Measurements from ENCODE around the gene TPST2.

Gene TPST2

GRCh38 chr22:26517429-26517828, 72.5 kb downstream of the TPST2 start:
- no peak overlapping the region for H3K4me3 ChIP-seq (ENCODE audit: low read length)
- H3K4me2 ChIP-seq (ENCODE audit: low read depth, low read length): no peak overlapping the region
- no peaks in the 10 kb centered on the region for H3K9me3 ChIP-seq (replicated peaks; ENCODE audit: insufficient read depth, low read length)
- H3K9me2 ChIP-seq (replicated peaks; ENCODE audit: insufficient read depth, low read length): no peaks in the 10 kb centered on the region
- H3K27ac ChIP-seq (ENCODE audit: low read length): no peak overlapping the region
- no peaks in the 10 kb centered on the region for H3K27me3 ChIP-seq (replicated peaks; ENCODE audit: insufficient read depth, low read length)
- no peaks in the 10 kb centered on the region for H4K20me1 ChIP-seq (ENCODE audit: insufficient read depth, low read length)
- H3F3A ChIP-seq (ENCODE audit: insufficient read depth, low read length): peaks cover 18% of the 10 kb centered on the region
- no peak overlapping the region for H2AFZ ChIP-seq (ENCODE audit: low read length)
- peaks cover 11% of the 10 kb centered on the region; the same call in 1 of the 2 replicates for H3K79me2 ChIP-seq (ENCODE audit: low read length)
- TF ChIP-seq EZH2phosphoT487 (IDR thresholded peaks at IDR 0.05; ENCODE audit: low read length): no peak
- TF ChIP-seq EZH2 (optimal IDR thresholded peaks at IDR 0.05; ENCODE audit: low read depth, low read length): no peak
- no peak for TF ChIP-seq CTCF (IDR thresholded peaks at IDR 0.05; ENCODE audit: low read length)
- H3K9ac ChIP-seq (ENCODE audit: low read length): no peak overlapping the region
- no peaks in the 10 kb centered on the region for H3K36me3 ChIP-seq (replicated peaks; ENCODE audit: insufficient read depth, low read length)
- peaks cover 4% of the 10 kb centered on the region; the same call in 1 of the 2 replicates for H3K4me1 ChIP-seq (ENCODE audit: low read length)
- no peak for DNase-seq

- H3K27me3 ChIP-seq (replicated peaks; ENCODE audit: insufficient read depth, low read length): no peaks in the 10 kb centered on the region
- H3K27ac ChIP-seq (ENCODE audit: low read length): no peak overlapping the region
- no peak overlapping the region for H2AFZ ChIP-seq (ENCODE audit: low read length)
- no peaks in the 10 kb centered on the region for H3K9me2 ChIP-seq (replicated peaks; ENCODE audit: insufficient read depth, low read length)
- no peak overlapping the region for H3K4me2 ChIP-seq (ENCODE audit: low read depth, low read length)
- no peak for TF ChIP-seq EZH2phosphoT487 (IDR thresholded peaks at IDR 0.05; ENCODE audit: low read length)
- TF ChIP-seq EZH2 (optimal IDR thresholded peaks at IDR 0.05; ENCODE audit: low read depth, low read length): no peak
- no peak for TF ChIP-seq CTCF (IDR thresholded peaks at IDR 0.05; ENCODE audit: low read length)
- no peak for DNase-seq
- H4K20me1 ChIP-seq (ENCODE audit: insufficient read depth, low read length): no peaks in the 10 kb centered on the region
- H3K9ac ChIP-seq (ENCODE audit: low read length): no peak overlapping the region
- H3K36me3 ChIP-seq (replicated peaks; ENCODE audit: insufficient read depth, low read length): no peaks in the 10 kb centered on the region
- H3K9me3 ChIP-seq (replicated peaks; ENCODE audit: insufficient read depth, low read length): no peaks in the 10 kb centered on the region
- no peak overlapping the region for H3K4me3 ChIP-seq (ENCODE audit: low read length)
- peaks cover 6% of the 10 kb centered on the region for H3K4me1 ChIP-seq (ENCODE audit: low read length)
- peaks cover 21% of the 10 kb centered on the region for H3K79me2 ChIP-seq (ENCODE audit: low read length)
- peaks cover 15% of the 10 kb centered on the region for H3F3A ChIP-seq (ENCODE audit: insufficient read depth, low read length)
Measured at GRCh38 chr22:26516503-26516902, 73.4 kb downstream of the TPST2 start.

- no peak for DNase-seq
- Histone ChIP-seq H3K27ac (ENCODE audit: low read length) (no peak overlapping the region), H2AFZ (ENCODE audit: low read length) (no peak overlapping the region), H3F3A (ENCODE audit: insufficient read depth, low read length) (peaks cover 15% of the 10 kb centered on the region), H3K4me2 (ENCODE audit: low read depth, low read length) (no peak overlapping the region), H3K36me3 (replicated peaks; ENCODE audit: insufficient read depth, low read length) (no peaks in the 10 kb centered on the region), H3K4me1 (ENCODE audit: low read length) (peaks cover 12% of the 10 kb centered on the region), H3K79me2 (ENCODE audit: low read length) (peaks cover 26% of the 10 kb centered on the region), H3K27me3 (replicated peaks; ENCODE audit: insufficient read depth, low read length) (no peaks in the 10 kb centered on the region), H3K9ac (ENCODE audit: low read length) (no peak overlapping the region), H3K9me2 (replicated peaks; ENCODE audit: insufficient read depth, low read length) (no peaks in the 10 kb centered on the region), H3K4me3 (ENCODE audit: low read length) (no peak overlapping the region), H3K9me3 (replicated peaks; ENCODE audit: insufficient read depth, low read length) (no peaks in the 10 kb centered on the region), H4K20me1 (ENCODE audit: insufficient read depth, low read length) (no peaks in the 10 kb centered on the region)
- TF ChIP-seq EZH2phosphoT487 (IDR thresholded peaks at IDR 0.05; ENCODE audit: low read length): no peak
- no peak for TF ChIP-seq EZH2 (optimal IDR thresholded peaks at IDR 0.05; ENCODE audit: low read depth, low read length)
- TF ChIP-seq CTCF (IDR thresholded peaks at IDR 0.05; ENCODE audit: low read length): no peak
Measured at GRCh38 chr22:26515931-26516330, 74.0 kb downstream of the TPST2 start.
